Liver (tissue), 3 donors: ENCODE measurements around the gene FAIM2.

Source experiments
- SP1 ChIP-seq: IDR thresholded peaks from 2 replicates; pipeline ENCODE4 v1.6.1; 2018; ENCODE audit warnings: antibody characterized with exemption, mild to moderate bottlenecking
- TF ChIP-seq, protein P1 (sequence below): fragments of 150-350 bp; IDR thresholded peaks from 2 replicates; pipeline ENCODE4 v1.5.1; 2017; ENCODE audit warnings: improper control_type of control experiment, low read depth, low read length; ENCODE audit not compliant: missing input control
- donor health status: healthy.
- donor health status: healthy.

DNA sequence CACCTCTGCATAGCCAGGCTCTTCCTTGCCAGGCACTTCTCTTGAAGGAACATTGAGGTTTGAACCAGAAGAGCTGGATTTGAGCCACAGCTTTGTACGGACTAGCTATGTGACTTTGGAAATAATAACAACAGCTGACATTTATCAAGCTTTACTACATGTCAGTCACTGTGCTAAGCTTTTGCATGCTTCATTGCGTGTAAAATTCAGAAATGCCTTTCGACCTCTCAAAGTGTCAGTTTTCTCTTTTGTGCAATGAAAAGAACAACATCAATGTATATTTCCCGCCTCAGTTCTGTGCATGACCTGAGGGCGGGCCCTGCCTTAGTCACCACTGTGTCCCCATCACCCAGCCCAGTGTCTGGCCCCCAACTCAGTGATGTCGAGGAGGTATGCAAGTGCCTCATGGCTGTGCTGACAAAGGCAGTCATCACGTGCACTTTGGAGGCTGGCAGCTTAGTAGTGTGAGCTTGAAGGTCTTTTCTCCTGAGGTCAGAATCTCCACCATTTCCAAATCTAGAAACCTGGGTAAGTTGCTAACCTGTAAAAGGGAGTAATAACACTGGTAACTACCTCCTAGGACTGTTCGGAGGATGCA, 28.9 kb upstream of the FAIM2 start:
- TF ChIP-seq, protein P1, sequence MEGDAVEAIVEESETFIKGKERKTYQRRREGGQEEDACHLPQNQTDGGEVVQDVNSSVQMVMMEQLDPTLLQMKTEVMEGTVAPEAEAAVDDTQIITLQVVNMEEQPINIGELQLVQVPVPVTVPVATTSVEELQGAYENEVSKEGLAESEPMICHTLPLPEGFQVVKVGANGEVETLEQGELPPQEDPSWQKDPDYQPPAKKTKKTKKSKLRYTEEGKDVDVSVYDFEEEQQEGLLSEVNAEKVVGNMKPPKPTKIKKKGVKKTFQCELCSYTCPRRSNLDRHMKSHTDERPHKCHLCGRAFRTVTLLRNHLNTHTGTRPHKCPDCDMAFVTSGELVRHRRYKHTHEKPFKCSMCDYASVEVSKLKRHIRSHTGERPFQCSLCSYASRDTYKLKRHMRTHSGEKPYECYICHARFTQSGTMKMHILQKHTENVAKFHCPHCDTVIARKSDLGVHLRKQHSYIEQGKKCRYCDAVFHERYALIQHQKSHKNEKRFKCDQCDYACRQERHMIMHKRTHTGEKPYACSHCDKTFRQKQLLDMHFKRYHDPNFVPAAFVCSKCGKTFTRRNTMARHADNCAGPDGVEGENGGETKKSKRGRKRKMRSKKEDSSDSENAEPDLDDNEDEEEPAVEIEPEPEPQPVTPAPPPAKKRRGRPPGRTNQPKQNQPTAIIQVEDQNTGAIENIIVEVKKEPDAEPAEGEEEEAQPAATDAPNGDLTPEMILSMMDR, result no peak
- no peak for TF ChIP-seq SP1
